Renal cortical epithelial cell (primary cell): ENCODE data around the gene OR52I2. TPM values are rescaled to one million over a fixed set of nuclear protein-coding genes. Genes with fewer than 3 reads are reported as not detected.
A peak's percentile ranks its signal among the peaks of the same experiment; 100 is the strongest.

ENCODE experiments used
- DNase-seq: peaks from one replicate; pipeline ENCODE4 v3.0.0-alpha.2; 2011; ENCODE audit warnings: low read depth
- total RNA-seq: library from RNA; depleted of rRNA; stranded (reverse); fragments of >200 nt; gene quantifications from 2 replicates; pipeline ENCODE4 v1.2.3, GENCODE V29; 2014

Gene OR52I2
- total RNA-seq, 1 donor from 2014 or later: not detected

GRCh38 chr11:4607781-4608666 is 26.5 kb downstream of the OR52I2 start, which contains the start of gene TRIM68:
TRIM68 (minus strand) TSS chr11:4608231; CDS start chr11:4605504, 2,727 bp downstream.
- peak; percentile 87 for DNase-seq

- no peak for DNase-seq
Measured at GRCh38 chr11:4610258-4610935, 28.9 kb downstream of the OR52I2 start.

- DNase-seq: no peak
Measured at GRCh38 chr11:4611986-4612385, 30.4 kb downstream of the OR52I2 start.

GRCh38 chr11:4615856-4616444 is 34.4 kb downstream of the OR52I2 start:
- no peak for DNase-seq

DNA sequence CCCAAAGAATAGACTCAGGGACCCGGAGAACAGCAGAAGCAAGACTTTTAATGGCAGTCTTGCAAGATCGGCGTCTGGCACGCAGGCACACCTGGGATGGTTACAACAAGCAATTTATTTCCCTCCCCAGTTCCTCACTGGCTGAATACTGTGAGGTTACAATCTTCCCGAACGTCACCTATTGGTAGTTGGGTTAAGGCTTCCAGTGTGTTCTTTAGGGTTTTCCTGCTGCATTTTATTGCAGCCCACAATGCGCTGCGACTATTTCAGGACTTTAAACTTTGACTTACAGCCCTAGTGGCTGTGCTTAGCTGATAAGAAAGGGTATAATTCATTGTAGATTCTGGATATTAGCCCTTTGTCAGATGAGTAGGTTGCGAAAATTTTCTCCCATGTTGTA is 38.0 kb downstream of the OR52I2 start:
- no peak for DNase-seq

DNA sequence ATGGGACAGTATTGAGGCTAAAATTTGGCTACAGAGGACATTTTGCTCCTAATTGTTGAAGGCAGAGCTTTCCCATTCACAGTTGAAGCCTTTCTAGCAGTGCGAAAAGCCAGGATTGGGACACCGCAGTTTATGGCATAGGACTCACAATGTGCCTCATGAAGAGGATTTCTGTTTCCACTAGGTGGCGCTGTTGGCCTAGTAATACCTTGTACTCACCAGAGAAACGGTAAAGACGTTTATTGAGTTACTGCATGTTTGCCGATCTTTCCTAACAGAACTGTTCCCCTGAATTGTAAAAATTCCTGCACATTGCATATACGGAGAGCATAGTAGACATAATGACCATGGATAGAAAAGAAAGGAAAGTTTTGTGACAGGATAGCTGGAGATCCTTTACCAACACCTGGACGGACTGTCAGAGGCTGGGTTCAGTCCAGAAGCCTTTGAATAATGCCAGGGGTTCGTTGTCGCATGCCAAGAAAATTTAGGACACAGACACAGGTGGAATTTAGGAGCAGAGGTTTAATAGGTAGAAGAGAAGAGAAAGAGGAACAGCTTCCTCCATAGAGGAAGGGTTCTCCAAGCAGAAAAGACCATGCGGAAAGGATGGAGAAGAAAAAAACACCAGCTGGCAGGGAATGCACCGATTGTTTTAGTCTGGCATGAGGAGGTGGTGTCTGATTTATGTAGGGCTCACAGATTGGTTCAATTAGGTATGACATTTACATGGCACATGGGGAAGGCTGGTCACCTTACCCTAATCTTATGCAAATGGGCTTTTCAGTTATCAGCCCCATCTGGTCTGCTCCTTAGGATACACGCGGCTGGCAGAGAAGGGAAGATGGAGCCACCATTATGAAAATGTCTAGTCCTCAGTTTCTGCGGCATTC is 44.9 kb downstream of the OR52I2 start:
- DNase-seq: peak; percentile 65

- DNase-seq: no peak
Measured at GRCh38 chr11:4636136-4636535, 54.6 kb downstream of the OR52I2 start.

GRCh38 chr11:4636962-4637661 is 55.6 kb downstream of the OR52I2 start, which contains the start of gene OR51D1:
OR51D1 (plus strand) TSS chr11:4637477; CDS start chr11:4639791, 2,314 bp downstream.
- peak; percentile 46 for DNase-seq

GRCh38 chr11:4637662-4638047 is 56.1 kb downstream of the OR52I2 start:
- no peak for DNase-seq

DNA sequence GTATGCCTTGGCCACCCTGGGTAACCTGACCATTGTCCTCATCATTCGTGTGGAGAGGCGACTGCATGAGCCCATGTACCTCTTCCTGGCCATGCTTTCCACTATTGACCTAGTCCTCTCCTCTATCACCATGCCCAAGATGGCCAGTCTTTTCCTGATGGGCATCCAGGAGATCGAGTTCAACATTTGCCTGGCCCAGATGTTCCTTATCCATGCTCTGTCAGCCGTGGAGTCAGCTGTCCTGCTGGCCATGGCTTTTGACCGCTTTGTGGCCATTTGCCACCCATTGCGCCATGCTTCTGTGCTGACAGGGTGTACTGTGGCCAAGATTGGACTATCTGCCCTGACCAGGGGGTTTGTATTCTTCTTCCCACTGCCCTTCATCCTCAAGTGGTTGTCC is 58.4 kb downstream of the OR52I2 start:
- DNase-seq: no peak

GRCh38 chr11:4641501-4641900 is 60.0 kb downstream of the OR52I2 start:
- peak; percentile 3 for DNase-seq

DNA sequence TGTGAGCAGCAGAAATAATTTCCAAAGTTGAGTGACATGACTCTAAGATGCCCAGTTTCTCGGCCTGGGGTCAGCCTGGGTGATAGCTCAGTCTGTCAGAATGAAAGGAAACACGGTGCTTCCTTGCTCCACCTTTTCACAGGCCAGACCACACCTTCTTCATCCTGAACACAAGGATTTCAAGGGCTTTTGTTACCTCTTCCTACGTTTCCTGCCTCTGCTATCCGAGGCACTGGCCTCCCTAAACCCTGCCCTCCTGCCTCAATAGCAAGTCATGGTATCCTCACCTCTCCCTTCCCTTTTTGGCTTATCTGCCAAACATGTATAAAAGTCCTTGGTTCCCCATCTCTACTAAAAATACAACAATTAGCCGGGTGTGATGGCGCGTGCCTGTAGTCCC is 60.5 kb downstream of the OR52I2 start:
- DNase-seq: no peak

Other genes with a start within 250 kb of the OR52I2 start
- gene OR52B4, start 213.4 kb upstream of the OR52I2 start, total RNA-seq: not detected in 2 replicates
- 26.5 and 36.5 TPM in 2 replicates for gene TRIM21, start 188.0 kb upstream of the OR52I2 start, total RNA-seq
- gene OR52K2, start 132.4 kb upstream of the OR52I2 start, total RNA-seq: not detected in 2 replicates
- gene OR52K1, start 99.1 kb upstream of the OR52I2 start, total RNA-seq: not detected in 2 replicates
- not detected in 2 replicates for gene OR52M1, start 36.6 kb upstream of the OR52I2 start, total RNA-seq
- not detected in 2 replicates for gene OR52I1, start 12.3 kb downstream of the OR52I2 start, total RNA-seq
- gene TRIM68, start 26.5 kb downstream of the OR52I2 start, total RNA-seq: 10.4 and 24.4 TPM in 2 replicates
- not detected in 2 replicates for gene OR51D1, start 55.7 kb downstream of the OR52I2 start, total RNA-seq
- gene OR51E1, start 62.2 kb downstream of the OR52I2 start, total RNA-seq: not detected in 2 replicates
- not detected in 2 replicates for gene OR51E2, start 116.1 kb downstream of the OR52I2 start, total RNA-seq
- gene MMP26, start 123.0 kb downstream of the OR52I2 start, total RNA-seq: not detected in 2 replicates
- not detected in 2 replicates for gene OR51F1, start 188.2 kb downstream of the OR52I2 start, total RNA-seq
- not detected in 2 replicates for gene OR52R1, start 222.6 kb downstream of the OR52I2 start, total RNA-seq
- gene OR51F2, start 239.6 kb downstream of the OR52I2 start, total RNA-seq: not detected in 2 replicates